SK-N-SH (cell line): ENCODE measurements around the gene GJC3. TPM values are rescaled to one million over a fixed set of nuclear protein-coding genes. Genes with fewer than 3 reads are reported as not detected.
"Not testable (repeated sequence)": the region's sequence is repeated elsewhere in the genome, so short reads cannot be mapped to it uniquely, and the experiment has no call there.

Experiments
- CTCF ChIA-PET: fragments of 300-600, 350-600 bp; formaldehyde crosslinking; extraction: SDS; loops from one replicate; lab custom pipeline; 2021; lab: Yijun Ruan, JAX
- POLR2A ChIA-PET: fragments of 350-600 bp; sonication (Branson Sonifier 250); formaldehyde crosslinking; extraction: SDS; loops from one replicate; lab custom pipeline; 2020; ENCODE audit warnings: antibody characterized with exemption, inconsistent platforms; lab: Yijun Ruan, JAX
- DNase-seq: peaks from one replicate; pipeline ENCODE4 v3.0.0; 2012
- H2AFZ ChIP-seq: fragments of 200-600 bp; sonication (generic); 2 replicates; pipeline ENCODE4 v1.8.1; 2016; ENCODE audit warnings: antibody characterized with exemption, mild to moderate bottlenecking, low read depth
- H3F3A ChIP-seq: fragments of 200-600 bp; sonication (generic); replicated peaks from 2 replicates; pipeline ENCODE3; 2016; ENCODE audit warnings: antibody characterized with exemption, mild to moderate bottlenecking; ENCODE audit not compliant: insufficient read depth
- H3K27ac ChIP-seq, 2 experiments: fragments of 200-500 bp in 1 of 2; fragments of 200-600 bp in 1 of 2; sonication (Bioruptor generic) in 1 of 2; sonication (generic), shearing (Covaris generic) in 1 of 2; 2 replicates each; pipeline versions ENCODE4 v1.5.1 to v1.6.1; 2014 to 2016; ENCODE audit warnings: low read depth in 2 of 2, inconsistent platforms in 1 of 2, low read length in 1 of 2, mild to moderate bottlenecking in 1 of 2, mixed read lengths in 1 of 2
- H3K27me3 ChIP-seq: fragments of 200-600 bp; sonication (generic), shearing (Covaris generic); 2 replicates; pipeline ENCODE4 v1.6.1; 2016; ENCODE audit warnings: mixed run types; ENCODE audit not compliant: insufficient read depth
- H3K36me3 ChIP-seq, 2 experiments: fragments of 200-500 bp in 1 of 2; fragments of 200-600 bp in 1 of 2; sonication (Bioruptor generic) in 1 of 2; sonication (generic) in 1 of 2; replicated peaks in 1 of 2; 2 replicates each; pipeline versions ENCODE3 to v1.5.1; 2014 to 2016; ENCODE audit warnings: low read length in 1 of 2, mild to moderate bottlenecking in 1 of 2; ENCODE audit not compliant: insufficient read depth in 2 of 2, control insufficient read depth in 1 of 2
- H3K4me1 ChIP-seq, 2 experiments: fragments of 200-500 bp in 1 of 2; fragments of 200-600 bp in 1 of 2; sonication (Bioruptor generic) in 1 of 2; sonication (generic), shearing (Covaris generic) in 1 of 2; 2 replicates each; pipeline versions ENCODE4 v1.5.1 to v1.6.1; 2014 to 2016; ENCODE audit warnings: low read depth in 1 of 2, low read length in 1 of 2, mixed run types in 1 of 2; ENCODE audit not compliant: insufficient read depth in 2 of 2, control insufficient read depth in 1 of 2
- H3K4me2 ChIP-seq: fragments of 200-600 bp; sonication (generic), shearing (Covaris generic); 2 replicates; pipeline ENCODE4 v1.6.1; 2017; ENCODE audit warnings: mixed run types
- H3K4me3 ChIP-seq, 2 experiments: fragments of 200-500 bp in 1 of 2; fragments of 200-600 bp in 1 of 2; sonication (Bioruptor generic) in 1 of 2; sonication (generic), shearing (Covaris generic) in 1 of 2; 2 replicates each; pipeline versions ENCODE4 v1.5.1 to v1.8.1; 2014 to 2016; ENCODE audit warnings: low read depth in 2 of 2, inconsistent platforms in 1 of 2, low read length in 1 of 2, mild to moderate bottlenecking in 1 of 2, mixed read lengths in 1 of 2, moderate library complexity in 1 of 2
- H3K79me2 ChIP-seq: fragments of 200-600 bp; sonication (generic); 2 replicates; pipeline ENCODE4 v1.8.1; 2017; ENCODE audit warnings: mild to moderate bottlenecking; ENCODE audit not compliant: insufficient read depth
- H3K9ac ChIP-seq: fragments of 200-600 bp; sonication (generic); 2 replicates; pipeline ENCODE4 v1.6.1; 2017; ENCODE audit warnings: mixed run types
- H3K9me2 ChIP-seq: fragments of 200-600 bp; sonication (generic); 2 replicates; pipeline ENCODE4 v1.6.1; 2017; ENCODE audit warnings: mixed run types
- H3K9me3 ChIP-seq: fragments of 200-600 bp; sonication (generic); 2 replicates; pipeline ENCODE4 v1.6.1; 2017; ENCODE audit warnings: mixed run types, mild to moderate bottlenecking, moderate library complexity
- H4K20me1 ChIP-seq: fragments of 200-600 bp; sonication (generic); 2 replicates; pipeline ENCODE4 v1.6.1; 2017; ENCODE audit warnings: mild to moderate bottlenecking, mixed run types; ENCODE audit not compliant: insufficient read depth
- CHD2 ChIP-seq: fragments of 150-350 bp; IDR thresholded peaks from 2 replicates; pipeline ENCODE4 v1.6.1; 2018; ENCODE audit warnings: low read length; ENCODE audit not compliant: partially characterized antibody
- ELF1 ChIP-seq: IDR thresholded peaks from 2 replicates; pipeline ENCODE4 v1.4.0; 2012
- FOSL2 ChIP-seq: IDR thresholded peaks from 2 replicates; pipeline ENCODE4 v1.4.0; 2012; ENCODE audit warnings: low read depth, mild to moderate bottlenecking, moderate library complexity, borderline replicate concordance
- FOXM1 ChIP-seq: IDR thresholded peaks from 2 replicates; pipeline ENCODE4 v1.4.0; 2012; ENCODE audit warnings: low read depth, mild to moderate bottlenecking
- GATA2 ChIP-seq: sonication (generic); formaldehyde crosslinking; IDR thresholded peaks from 2 replicates; pipeline ENCODE4 v1.5.0; 2020; ENCODE audit warnings: mild to moderate bottlenecking, missing genetic modification reagents
- IRF3 ChIP-seq: fragments of 150-350 bp; IDR thresholded peaks from 2 replicates; pipeline ENCODE4 v1.6.1; 2016; ENCODE audit warnings: mild to moderate bottlenecking, low read depth, low read length
- JUND ChIP-seq: IDR thresholded peaks from 2 replicates; pipeline ENCODE4 v1.4.0; 2012
- NFIC ChIP-seq: IDR thresholded peaks from 2 replicates; pipeline ENCODE4 v1.4.0; 2012; ENCODE audit warnings: borderline replicate concordance
- NRF1 ChIP-seq: IDR thresholded peaks from 2 replicates; pipeline ENCODE4 v1.6.1; 2012; ENCODE audit warnings: low read depth, mild to moderate bottlenecking, low read length
- PBX3 ChIP-seq: IDR thresholded peaks from 2 replicates; pipeline ENCODE4; 2012
- POLR2AphosphoS5 ChIP-seq: IDR thresholded peaks from 2 replicates; pipeline ENCODE4 v1.6.1; 2012; ENCODE audit warnings: low read depth, low read length
- RAD21 ChIP-seq: IDR thresholded peaks from 2 replicates; pipeline ENCODE4 v1.6.1; 2012; ENCODE audit warnings: mild to moderate bottlenecking, low read length
- RXRA ChIP-seq: IDR thresholded peaks from 2 replicates; pipeline ENCODE4 v1.4.0; 2012; ENCODE audit warnings: low read depth, mild to moderate bottlenecking, borderline replicate concordance
- SMC3 ChIP-seq: IDR thresholded peaks from 2 replicates; pipeline ENCODE4 v1.6.1; 2012; ENCODE audit warnings: low read depth, low read length, improper control_type of control experiment
- TAF1 ChIP-seq: IDR thresholded peaks from 2 replicates; pipeline ENCODE4 v1.6.1; 2012; ENCODE audit warnings: low read depth, mild to moderate bottlenecking, low read length, moderate library complexity, borderline replicate concordance
- USF1 ChIP-seq: IDR thresholded peaks from 2 replicates; pipeline ENCODE4 v1.4.0; 2012; ENCODE audit warnings: low read depth, borderline replicate concordance
- USF2 ChIP-seq: fragments of 150-350 bp; IDR thresholded peaks from 2 replicates; pipeline ENCODE4 v1.6.1; 2017; ENCODE audit warnings: antibody characterized with exemption, low read length, low read depth, borderline replicate concordance
- WGBS: methylation state at CpG from one replicate; pipeline ENCODE4 v1.1.6; 2017; ENCODE audit warnings: low lambda C conversion rate; 5-methylcytosine and 5-hydroxymethylcytosine counted together
- polyA plus RNA-seq, 3 experiments: library from polyadenylated mRNA; depleted of rRNA; stranded (reverse); fragments of >200 nt; gene quantifications; 2 replicates each; pipeline ENCODE4 v1.2.3, GENCODE V29; 2012

GJC3 gene
- polyA plus RNA-seq, 1 of the 3 experiments (the other 2 are of a cell fraction) = not detected

GRCh38 chr7:99894738-99895137, 34.7 kb downstream of the GJC3 start:
- no peaks in the 10 kb centered on the region for H3K36me3 ChIP-seq

GRCh38 chr7:99893280-99893679, 36.1 kb downstream of the GJC3 start:
- H4K20me1 ChIP-seq = no peaks in the 10 kb centered on the region
- H3K27me3 ChIP-seq = no peaks in the 10 kb centered on the region; the same call in 1 of the 2 replicates
- ChIA-PET CTCF (no interaction called here), POLR2A (no interaction called here)
- H3K9me3 ChIP-seq = no peaks in the 10 kb centered on the region
- WGBS = 13% methylated on average over 5 of the region's 5 CpGs
- no peaks in the 10 kb centered on the region for H3K36me3 ChIP-seq
- H3K4me1 ChIP-seq = peaks cover 0 to 5% of the 10 kb centered on the region in 2 experiments; a peak in 1 of 4 replicates
- no peak overlapping the region for H3K9ac ChIP-seq
- no peaks in the 10 kb centered on the region for H3K9me2 ChIP-seq
- H3K4me3 ChIP-seq = no peak overlapping the region
- H2AFZ ChIP-seq = no peak overlapping the region
- no peaks in the 10 kb centered on the region for H3K79me2 ChIP-seq
- no peak overlapping the region for H3K4me2 ChIP-seq
- H3K27ac ChIP-seq = no peak overlapping the region
- DNase-seq = no peak
- no peak for TF ChIP-seq USF1
- TF ChIP-seq PBX3 = no peak
- TF ChIP-seq USF2 = no peak
- no peak for TF ChIP-seq RAD21
- TF ChIP-seq FOXM1 = no peak
- TF ChIP-seq CHD2 = no peak
- TF ChIP-seq SMC3 = no peak
- no peaks in the 10 kb centered on the region for H3F3A ChIP-seq

More at GRCh38 chr7:99894738-99895137, 34.7 kb downstream of the GJC3 start:
- no peak overlapping the region for H3K27ac ChIP-seq
- no peaks in the 10 kb centered on the region for H4K20me1 ChIP-seq
- ChIA-PET POLR2A (no interaction called here), CTCF (interaction anchor here (0.6 to 1.4 kb wide), 2 partner anchors 55 to 95 kb away, joined by 3 to 4 read pairs; no protein-coding TSS in a partner anchor)
- H3K4me1 ChIP-seq = peaks cover 0 to 13% of the 10 kb centered on the region in 2 experiments; a peak in 2 of 4 replicates
- no peaks in the 10 kb centered on the region for H3F3A ChIP-seq
- no peak overlapping the region for H3K4me3 ChIP-seq
- TF ChIP-seq GATA2 (CRISPR knock-in tag) (no peak), FOXM1 (no peak), NRF1 (no peak), NFIC (no peak), ELF1 (no peak), FOSL2 (no peak), RXRA (no peak), POLR2AphosphoS5 (no peak), PBX3 (no peak), IRF3 (no peak), TAF1 (no peak), USF2 (no peak), JUND (no peak)
- no peak overlapping the region for H2AFZ ChIP-seq
- no peaks in the 10 kb centered on the region for H3K9me3 ChIP-seq
- DNase-seq = no peak
- no peaks in the 10 kb centered on the region; the same call in 1 of the 2 replicates for H3K27me3 ChIP-seq
- no peak overlapping the region for H3K9ac ChIP-seq
- no peak overlapping the region for H3K4me2 ChIP-seq
- no peaks in the 10 kb centered on the region for H3K79me2 ChIP-seq
- H3K9me2 ChIP-seq = no peaks in the 10 kb centered on the region

- H3K9me3 ChIP-seq, POLR2A ChIA-PET, H3K9me2 ChIP-seq, H3K27me3 ChIP-seq, DNase-seq, H3F3A ChIP-seq, H2AFZ ChIP-seq, H3K36me3 ChIP-seq, H3K79me2 ChIP-seq, H3K4me1 ChIP-seq, H3K4me3 ChIP-seq, H3K27ac ChIP-seq, H3K4me2 ChIP-seq, H3K9ac ChIP-seq, H4K20me1 ChIP-seq: not testable (repeated sequence)
- 37% methylated on average over 2 of the region's 2 CpGs for WGBS
- CTCF ChIA-PET = interaction anchor here (0.9 kb wide), 1 partner anchor 14 kb away, joined by 3 read pairs; no protein-coding TSS in a partner anchor
Measured at GRCh38 chr7:99890348-99890747, 39.1 kb downstream of the GJC3 start.
